GM19239 (cell line): ENCODE measurements around the gene LDLRAD3.

Experiments used
- DNase-seq: peaks from one replicate; pipeline ENCODE4 v3.0.0; 2011; ENCODE audit warnings: low spot score; ENCODE audit not compliant: insufficient read length
- FAIRE-seq: peaks from 2 replicates; lab custom pipeline; 2011; peaks lifted over from hg19 to GRCh38; lab: Jason Lieb, UNC

LDLRAD3 gene

DNA sequence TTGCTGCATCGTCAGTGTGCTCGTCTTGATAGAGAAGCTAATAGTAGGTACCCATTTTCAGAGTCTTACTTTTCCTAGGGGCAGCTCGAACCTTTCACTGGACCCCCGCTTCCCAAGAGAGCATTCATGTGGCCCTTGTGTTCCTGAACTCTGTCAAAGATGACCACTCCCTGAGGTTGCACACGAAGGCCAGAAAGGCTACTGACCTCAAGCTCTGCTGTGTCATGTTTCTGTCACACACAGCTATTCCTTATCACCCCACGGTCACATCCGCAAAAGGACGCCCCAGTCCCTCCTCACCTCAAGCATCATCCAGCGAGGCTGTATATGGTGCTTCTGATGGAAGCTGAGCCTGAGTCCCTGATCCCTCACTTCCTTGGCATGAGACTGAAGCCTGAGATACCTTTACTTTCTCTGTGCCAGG lies 171.5 kb downstream of the LDLRAD3 start:
- FAIRE-seq = no peak
- no peak for DNase-seq

DNA sequence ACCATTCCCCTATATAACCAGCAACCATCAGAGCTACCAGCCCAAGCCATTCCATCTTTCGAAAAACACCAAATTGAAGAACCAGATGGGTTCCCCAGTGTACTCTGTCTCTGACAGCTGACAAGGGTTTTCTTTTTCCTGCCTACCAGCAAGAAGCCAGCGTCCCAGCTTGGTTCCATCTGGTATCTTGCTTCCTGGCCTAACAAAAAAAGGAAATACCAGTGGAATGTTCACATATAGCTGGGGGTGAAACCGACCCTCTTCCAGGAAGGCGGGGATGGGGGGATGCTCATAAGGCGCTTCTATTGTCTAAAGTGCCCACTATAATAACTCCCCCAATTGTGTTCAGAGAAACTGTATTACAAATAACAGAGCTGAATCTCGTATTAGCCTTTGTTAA lies 172.3 kb downstream of the LDLRAD3 start:
- DNase-seq = no peak

GRCh38 chr11:36118084-36118483 lies 174.2 kb downstream of the LDLRAD3 start:
- DNase-seq (no peak), FAIRE-seq (no peak)

More for the DNA sequence above, 172.3 kb downstream of the LDLRAD3 start:
- no peak for FAIRE-seq

DNA sequence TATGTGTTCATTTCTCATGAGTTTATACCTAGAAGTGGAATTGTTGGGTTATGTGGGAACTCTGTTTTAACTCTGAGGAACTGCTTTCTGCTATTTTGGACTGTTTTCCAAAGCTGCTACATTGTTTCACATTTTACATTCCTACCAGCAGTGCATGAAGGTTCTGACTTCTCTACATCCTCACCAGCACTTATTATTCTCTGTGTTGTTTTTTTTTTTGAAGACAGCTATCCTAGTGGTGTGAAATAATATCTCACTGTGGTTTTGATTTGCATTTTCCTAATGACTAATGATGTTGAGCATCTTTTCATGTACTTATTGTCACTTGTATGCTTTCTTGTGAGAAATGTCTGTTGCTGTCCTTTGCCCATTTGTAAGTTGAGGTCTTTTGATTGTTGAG lies 175.4 kb downstream of the LDLRAD3 start:
- DNase-seq = no peak
- no peak for FAIRE-seq

- no peak for FAIRE-seq
- no peak for DNase-seq
Observed at GRCh38 chr11:36121054-36121453, 177.2 kb downstream of the LDLRAD3 start.

- FAIRE-seq (no peak), DNase-seq (no peak)
Observed at GRCh38 chr11:36122671-36123070, 178.8 kb downstream of the LDLRAD3 start.

GRCh38 chr11:36123336-36124101 lies 179.7 kb downstream of the LDLRAD3 start:
- no peak for DNase-seq

DNA sequence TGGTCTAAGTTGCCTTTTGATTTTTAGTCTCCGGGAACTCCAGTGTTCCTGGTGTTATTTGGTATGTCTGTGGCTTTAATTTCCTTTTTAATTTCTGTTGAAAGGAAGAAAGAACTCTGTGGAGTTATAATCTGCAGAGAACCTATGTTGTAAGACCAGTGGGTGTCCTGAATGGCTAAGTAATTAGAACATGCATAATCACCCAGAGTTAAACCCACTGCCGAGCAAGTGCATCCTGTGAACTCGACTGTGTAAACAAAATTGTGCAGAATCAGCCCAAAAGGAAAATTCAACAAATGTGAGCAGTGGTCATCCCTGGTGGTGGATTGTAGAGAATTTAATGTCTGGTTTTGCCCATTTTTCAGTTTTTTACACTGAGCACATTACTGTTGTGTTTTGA lies 182.8 kb downstream of the LDLRAD3 start:
- DNase-seq (no peak), FAIRE-seq (no peak)

More at GRCh38 chr11:36123336-36124101, 179.7 kb downstream of the LDLRAD3 start:
- no peak for FAIRE-seq

GRCh38 chr11:36127550-36127949 lies 183.7 kb downstream of the LDLRAD3 start:
- DNase-seq (no peak), FAIRE-seq (no peak)

GRCh38 chr11:36129955-36130354 lies 186.1 kb downstream of the LDLRAD3 start:
- FAIRE-seq (no peak), DNase-seq (no peak)

GRCh38 chr11:36130401-36130800 lies 186.5 kb downstream of the LDLRAD3 start:
- FAIRE-seq (no peak), DNase-seq (no peak)

GRCh38 chr11:36131721-36132397 lies 188.0 kb downstream of the LDLRAD3 start:
- FAIRE-seq (no peak), DNase-seq (no peak)

DNA sequence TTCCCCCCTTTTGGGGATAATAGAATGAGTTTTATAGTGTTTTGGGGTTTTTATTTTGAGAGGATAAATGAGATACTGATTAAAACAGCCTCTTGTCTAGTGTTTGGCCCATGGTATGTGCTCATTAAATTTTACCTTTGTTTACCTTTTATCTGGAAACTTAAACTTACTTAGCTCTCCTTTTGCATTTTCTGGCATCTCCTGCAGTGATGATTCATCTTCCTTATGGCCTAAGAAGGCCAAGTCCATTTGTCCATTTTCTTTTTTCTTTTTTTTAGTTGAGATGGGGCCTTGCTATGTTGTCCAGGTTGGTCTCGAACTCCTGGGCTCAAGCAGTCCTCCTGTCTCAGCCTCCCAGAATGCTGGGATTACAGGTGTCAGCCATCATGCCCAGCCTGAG lies 189.1 kb downstream of the LDLRAD3 start:
- FAIRE-seq (no peak), DNase-seq (no peak)

- no peak for DNase-seq
- no peak for FAIRE-seq
Observed at GRCh38 chr11:36135076-36135475, 191.2 kb downstream of the LDLRAD3 start.

GRCh38 chr11:36139767-36140166 lies 195.9 kb downstream of the LDLRAD3 start:
- DNase-seq = no peak
- FAIRE-seq = no peak

- DNase-seq = no peak
- FAIRE-seq = no peak
Observed at GRCh38 chr11:36141196-36141953, 197.5 kb downstream of the LDLRAD3 start.

DNA sequence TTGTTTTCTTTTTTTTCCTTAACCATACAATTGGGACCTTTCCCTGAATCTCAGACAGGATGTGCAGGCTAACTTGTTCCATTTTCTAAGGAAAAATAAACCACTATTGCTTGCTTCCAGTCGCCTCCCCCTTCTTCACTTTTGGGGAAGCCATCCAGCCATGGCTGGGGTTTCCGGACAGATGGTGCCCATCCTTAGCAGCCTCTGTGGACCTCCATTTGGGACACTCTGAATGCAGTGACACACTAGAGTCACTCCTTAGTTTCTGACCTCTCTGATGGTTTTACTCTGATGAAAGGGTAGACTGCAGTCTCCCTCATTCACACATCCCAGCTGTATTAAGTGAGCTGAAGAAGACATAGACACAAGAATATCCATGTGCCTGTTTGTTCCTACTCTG lies 198.1 kb downstream of the LDLRAD3 start:
- DNase-seq (no peak), FAIRE-seq (no peak)

GRCh38 chr11:36142439-36142838 lies 198.6 kb downstream of the LDLRAD3 start:
- FAIRE-seq (no peak), DNase-seq (no peak)

GRCh38 chr11:36142879-36143278 lies 199.0 kb downstream of the LDLRAD3 start:
- DNase-seq (no peak), FAIRE-seq (no peak)

DNA sequence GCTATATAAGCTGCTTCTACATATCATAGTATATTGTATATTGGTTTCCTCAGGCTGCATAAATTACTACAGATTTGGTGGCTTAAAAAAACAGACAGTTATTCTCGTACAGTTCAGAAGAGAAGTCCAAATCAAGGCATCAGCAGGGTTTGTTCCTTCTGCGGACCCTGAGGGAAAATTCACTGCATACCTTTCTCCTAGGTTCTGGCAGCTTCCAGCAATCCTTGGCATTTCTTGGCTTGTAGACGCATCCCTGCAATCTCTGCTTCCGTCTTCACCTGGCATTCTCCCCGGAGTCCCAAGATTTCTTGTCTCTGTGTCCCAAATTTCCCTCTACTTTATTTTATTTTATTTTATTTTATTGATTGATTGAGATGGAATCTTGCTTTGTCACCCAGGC lies 202.6 kb downstream of the LDLRAD3 start:
- no peak for FAIRE-seq
- DNase-seq = no peak

DNA sequence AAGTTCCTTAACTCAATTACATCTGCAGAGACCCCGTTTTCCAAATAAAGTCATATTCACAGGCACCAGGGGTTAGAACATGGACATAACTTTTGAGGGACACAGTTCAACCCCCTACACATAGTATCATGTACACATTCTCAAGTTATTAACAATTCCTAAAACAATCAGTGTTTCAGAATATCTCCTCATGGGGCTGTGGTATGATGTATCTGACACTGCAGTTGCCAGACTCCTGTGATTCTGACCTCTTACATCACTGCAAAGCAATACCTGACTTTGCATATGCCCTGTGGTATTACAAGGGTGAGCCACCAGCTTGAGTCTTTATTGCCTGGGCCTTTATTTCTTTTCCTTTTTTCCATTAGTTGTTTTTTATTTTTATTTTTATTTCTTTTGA lies 203.6 kb downstream of the LDLRAD3 start:
- FAIRE-seq (no peak), DNase-seq (no peak)
